Activated CD8-positive, alpha-beta T cell treated with anti-CD3 and anti-CD28 coated beads for 36 hours (primary cell): ENCODE results near the gene ASAP3. TPM values are rescaled to one million over a fixed set of nuclear protein-coding genes. Genes with fewer than 3 reads are reported as not detected.

Experiments
- ATAC-seq: fragments of 200-7000 bp; cut with Tn5 transposase; one replicate; pipeline ENCODE4 v1.10.0; 2021; ENCODE audit warnings: mild to moderate bottlenecking, moderate library complexity
- CTCF ChIA-PET: fragments of 350-600 bp; sonication (Branson Sonifier 250); formaldehyde crosslinking; loops from one replicate; lab custom pipeline; 2021; ENCODE audit warnings: antibody characterized with exemption; lab: Charles Lee
- POLR2A ChIA-PET: fragments of 350-600 bp; sonication (Branson Sonifier 250); formaldehyde crosslinking; loops from one replicate; lab custom pipeline; 2021; ENCODE audit warnings: antibody characterized with exemption; lab: Charles Lee
- DNase-seq: peaks from one replicate; pipeline ENCODE4 v3.0.0-alpha.2; 2020
- H3K27ac Mint-ChIP-seq: one replicate; pipeline ENCODE4 v1.8.0; 2021; ENCODE audit warnings: mild to moderate bottlenecking, mixed read lengths
- H3K27me3 Mint-ChIP-seq: one replicate; pipeline ENCODE4 v1.8.0; 2021; ENCODE audit warnings: mixed read lengths
- H3K36me3 Mint-ChIP-seq: one replicate; pipeline ENCODE4 v1.8.0; 2021; ENCODE audit warnings: low read depth, mixed read lengths
- H3K4me1 Mint-ChIP-seq: one replicate; pipeline ENCODE4 v1.8.0; 2021; ENCODE audit warnings: low read depth, mixed read lengths
- H3K4me3 Mint-ChIP-seq: one replicate; pipeline ENCODE4 v1.8.0; 2021; ENCODE audit warnings: mild to moderate bottlenecking, moderate library complexity, mixed read lengths
- H3K9me3 Mint-ChIP-seq: one replicate; pipeline ENCODE4 v1.8.0; 2021; ENCODE audit warnings: mixed read lengths
- CTCF ChIP-seq: fragments of 200-600 bp; IDR thresholded peaks from one replicate; pipeline ENCODE4 v1.8.0; 2022; ENCODE audit warnings: antibody characterized with exemption, mild to moderate bottlenecking
- intact Hi-C: fragments of 100-400 bp; cut with micrococcal nuclease; formaldehyde crosslinking; loops from one replicate; pipeline ENCODE4 v1.10.0; 2022
- total RNA-seq, 2 experiments: library from RNA; stranded (reverse); gene quantifications; one replicate each; pipeline ENCODE4 v1.2.3, GENCODE V29; 2021

ASAP3 gene
- total RNA-seq, 2 experiments from 2014 or later, result 0.29 to 0.74 TPM

DNA sequence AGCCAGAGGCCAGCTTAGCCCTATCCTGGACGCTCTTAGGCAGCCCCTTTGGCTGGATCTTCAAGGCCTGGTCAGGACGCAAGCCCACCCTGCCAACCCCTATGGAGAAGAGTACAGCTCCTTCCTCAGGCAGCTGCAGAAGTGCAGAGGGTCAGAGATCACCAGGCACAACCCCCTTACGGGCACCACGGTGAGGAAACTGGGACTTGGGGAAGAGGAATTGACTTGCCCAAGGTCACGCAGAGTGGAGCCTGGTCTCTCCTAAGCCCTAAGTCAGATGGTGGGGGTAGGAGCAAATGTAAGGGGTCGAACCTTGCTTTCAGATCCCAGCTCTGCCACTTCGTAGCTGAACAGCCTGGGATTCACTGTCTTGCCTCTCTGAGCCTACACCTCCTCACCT lies 43.4 kb upstream of the ASAP3 start:
- TF ChIP-seq CTCF, result no peak
- Mint-ChIP-seq H3K27ac (no peak overlapping the region), H3K4me1 (peaks cover 67% of the 10 kb centered on the region), H3K36me3 (peaks cover 48% of the 10 kb centered on the region), H3K27me3 (no peaks in the 10 kb centered on the region), H3K4me3 (no peak overlapping the region), H3K9me3 (no peaks in the 10 kb centered on the region)
- intact Hi-C loops, result no loop called here
- no peak for DNase-seq
- POLR2A ChIA-PET, result interaction anchor here (0.6 to 4.8 kb wide), 12 partner anchors 9 to 1075 kb away, joined by 3 to 22 read pairs (median 4); partner anchors contain the start of gene RPL11
- no peak for ATAC-seq
- CTCF ChIA-PET, result interaction anchor here (0.6 to 14.8 kb wide), 14 partner anchors 8 to 251 kb away, joined by 3 to 202 read pairs (median 6); partner anchors contain the start of gene PITHD1

GRCh38 chr1:23526329-23527041 lies 42.5 kb upstream of the ASAP3 start:
- POLR2A ChIA-PET, result interaction anchor here (0.6 to 4.8 kb wide), 9 partner anchors 9 to 224 kb away, joined by 3 to 22 read pairs (median 4); partner anchors contain the start of gene RPL11
- no peak for TF ChIP-seq CTCF
- no peaks in the 10 kb centered on the region for H3K27me3 Mint-ChIP-seq
- intact Hi-C loops, result no loop called here
- no peak overlapping the region for H3K4me3 Mint-ChIP-seq
- H3K4me1 Mint-ChIP-seq, result peaks cover 61% of the 10 kb centered on the region
- DNase-seq (no peak), ATAC-seq (no peak)
- CTCF ChIA-PET, result interaction anchor here (0.7 to 14.8 kb wide), 5 partner anchors 11 to 111 kb away, joined by 3 to 202 read pairs (median 10); no protein-coding TSS in a partner anchor
- peaks cover 55% of the 10 kb centered on the region for H3K36me3 Mint-ChIP-seq
- H3K9me3 Mint-ChIP-seq, result no peaks in the 10 kb centered on the region
- peak overlapping the region; percentile 39 for H3K27ac Mint-ChIP-seq

GRCh38 chr1:23525558-23526250 lies 41.7 kb upstream of the ASAP3 start:
- peaks cover 62% of the 10 kb centered on the region for H3K36me3 Mint-ChIP-seq
- TF ChIP-seq CTCF, result no peak
- peak overlapping the region; percentile 39 for H3K27ac Mint-ChIP-seq
- ChIA-PET CTCF (interaction anchor here (1.4 to 14.8 kb wide), 7 partner anchors 14 to 139 kb away, joined by 3 to 202 read pairs (median 7); no protein-coding TSS in a partner anchor), POLR2A (interaction anchor here (0.6 to 2.9 kb wide), 10 partner anchors 8 to 289 kb away, joined by 3 to 10 read pairs (median 4); no protein-coding TSS in a partner anchor)
- intact Hi-C loops, result no loop called here
- peaks cover 59% of the 10 kb centered on the region for H3K4me1 Mint-ChIP-seq
- DNase-seq (no peak), ATAC-seq (no peak)
- peak overlapping the region; percentile 26 for H3K4me3 Mint-ChIP-seq
- H3K9me3 Mint-ChIP-seq, result no peaks in the 10 kb centered on the region
- H3K27me3 Mint-ChIP-seq, result no peaks in the 10 kb centered on the region

DNA sequence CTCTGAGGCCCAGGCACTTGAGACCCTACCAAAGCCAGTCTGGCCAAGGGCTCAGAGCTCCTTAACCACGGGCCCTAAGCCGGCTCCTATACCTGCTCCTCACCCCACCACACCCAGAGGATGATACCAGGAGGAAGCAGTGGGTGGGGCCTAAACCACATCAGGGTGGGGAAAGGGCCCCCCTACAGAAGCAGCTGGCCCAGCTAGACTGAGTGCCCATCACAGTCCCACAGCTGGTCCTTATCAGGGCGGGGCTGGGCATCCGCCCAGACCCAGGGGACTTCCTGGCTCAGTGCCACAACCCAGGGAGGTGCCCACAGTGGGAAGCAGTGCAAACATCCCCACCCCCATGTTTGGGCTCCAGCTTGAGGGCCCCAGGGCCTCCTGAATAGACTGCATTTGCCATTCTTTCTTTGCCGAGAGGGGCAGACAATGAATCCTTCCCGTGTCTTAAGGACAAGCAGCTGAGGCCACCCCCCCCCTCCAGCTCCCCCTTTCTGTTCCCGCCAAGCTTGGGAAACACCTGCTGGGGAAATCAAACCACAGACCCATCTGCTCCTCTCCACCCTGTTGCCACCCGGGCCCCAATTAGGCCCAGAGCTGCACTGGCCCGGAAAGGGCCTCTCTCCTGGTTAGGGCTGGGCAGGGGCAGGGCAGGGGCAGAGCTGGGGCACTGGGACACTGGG lies 40.9 kb upstream of the ASAP3 start:
- CTCF ChIA-PET, result interaction anchor here (0.8 to 14.8 kb wide), 10 partner anchors 8 to 140 kb away, joined by 3 to 202 read pairs (median 6); no protein-coding TSS in a partner anchor
- H3K27me3 Mint-ChIP-seq, result no peaks in the 10 kb centered on the region
- ATAC-seq (peak; percentile 12), DNase-seq (peak; percentile 42)
- peaks cover 59% of the 10 kb centered on the region for H3K4me1 Mint-ChIP-seq
- TF ChIP-seq CTCF, result no peak
- H3K27ac Mint-ChIP-seq, result no peak overlapping the region
- POLR2A ChIA-PET, result interaction anchor here (0.5 to 2.9 kb wide), 14 partner anchors 8 to 291 kb away, joined by 3 to 10 read pairs (median 4); no protein-coding TSS in a partner anchor
- intact Hi-C loops, result no loop called here
- peaks cover 63% of the 10 kb centered on the region for H3K36me3 Mint-ChIP-seq
- no peak overlapping the region for H3K4me3 Mint-ChIP-seq
- H3K9me3 Mint-ChIP-seq, result no peaks in the 10 kb centered on the region
